HK-2 (cell line): ENCODE measurements around the gene CHAC1.
"Not testable (repeated sequence)": the region's sequence is repeated elsewhere in the genome, so short reads cannot be mapped to it uniquely, and the experiment has no call there.

Source experiments
- DNase-seq: peaks from one replicate; pipeline ENCODE4 v3.0.0-alpha.2; 2018; ENCODE audit not compliant: unreplicated experiment

CHAC1 gene

DNA sequence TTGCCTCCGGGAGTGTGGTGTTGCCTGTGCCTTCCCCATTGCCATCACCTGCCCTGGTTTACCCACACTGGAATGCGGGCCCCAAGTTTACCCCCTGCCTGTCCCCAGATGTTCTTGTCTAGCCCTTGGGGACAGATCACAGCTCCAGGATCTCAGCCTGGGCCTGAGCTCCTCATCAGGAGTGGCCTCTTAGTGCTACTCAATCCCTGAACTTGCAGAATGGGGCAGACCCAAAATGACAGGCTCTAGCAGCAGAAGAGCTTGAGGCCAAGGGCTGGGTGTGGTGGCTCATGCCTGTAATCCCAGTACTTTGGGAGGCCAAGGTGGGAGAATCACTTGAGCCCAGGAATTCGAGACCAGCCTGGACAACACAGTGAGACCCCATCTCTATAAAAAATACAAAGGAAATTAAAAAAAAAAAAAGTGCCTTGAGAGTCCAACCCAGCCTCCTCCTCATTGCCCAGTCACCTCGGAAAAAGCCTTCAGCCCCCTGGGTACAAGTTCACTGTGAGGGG, 3.8 kb downstream of the CHAC1 start:
- DNase-seq = no peak

DNA sequence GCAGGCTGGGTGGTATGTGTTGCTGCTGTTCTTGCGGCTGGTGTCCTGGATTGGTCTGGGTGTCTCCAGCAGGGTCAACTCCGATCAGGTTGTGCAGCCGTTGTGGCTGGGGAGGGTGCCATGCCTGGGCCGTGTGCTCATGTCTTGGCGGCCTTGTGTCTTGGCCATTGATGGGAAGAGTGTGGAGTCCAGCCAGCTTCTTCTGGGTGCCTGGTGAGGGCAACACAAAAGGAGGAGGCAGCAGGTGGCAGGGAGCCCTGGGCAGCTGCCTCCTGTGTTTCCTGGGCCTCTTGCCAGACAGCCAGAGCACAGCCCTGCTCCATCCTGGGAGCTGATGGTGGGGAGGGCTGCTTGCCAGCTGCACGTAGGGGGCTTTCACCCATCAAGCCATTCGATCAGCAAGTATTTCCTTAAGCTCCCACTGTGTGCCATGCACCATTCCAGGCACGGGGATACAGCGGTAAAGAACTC, 4.3 kb downstream of the CHAC1 start:
- DNase-seq = no peak

DNA sequence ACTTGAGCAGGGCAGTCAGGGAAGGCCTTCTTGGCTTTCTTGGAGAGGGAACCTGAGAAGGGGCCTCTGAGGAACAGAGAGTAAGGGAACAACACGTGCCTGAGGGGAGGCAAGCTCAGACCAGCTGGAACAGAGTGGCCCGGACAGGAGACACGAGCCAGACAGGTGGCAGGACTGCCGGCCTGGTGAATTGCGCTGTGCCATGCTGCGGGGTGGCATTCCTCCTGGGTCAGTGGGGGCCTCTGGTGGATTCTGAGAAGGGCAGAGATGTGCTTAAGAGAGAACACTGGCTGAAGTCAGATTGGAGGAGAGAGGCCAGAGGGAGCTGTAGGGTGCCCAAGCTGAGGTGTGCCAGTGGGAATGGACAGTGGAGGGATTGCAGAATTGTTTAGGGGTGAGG, 4.9 kb downstream of the CHAC1 start:
- no peak for DNase-seq

DNA sequence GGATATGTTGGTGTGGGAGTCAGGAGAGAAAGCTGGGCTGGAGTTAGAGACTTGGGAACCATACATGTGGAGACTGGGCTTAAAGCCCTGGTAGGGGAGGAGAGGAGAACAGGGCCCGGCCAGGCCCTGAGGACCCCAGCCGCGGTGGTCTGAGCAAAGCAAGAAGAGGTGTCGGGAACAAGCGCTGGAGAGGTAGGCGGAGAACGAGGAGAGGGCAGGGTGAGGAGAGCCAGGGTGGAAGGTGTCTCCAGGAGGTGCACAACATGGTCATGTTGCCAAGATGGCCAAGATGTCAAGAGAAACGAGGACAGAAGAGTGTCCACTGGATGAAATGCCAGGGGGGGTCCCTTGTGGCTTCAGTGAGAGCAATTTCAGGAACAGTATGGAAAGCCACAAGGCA, 5.5 kb downstream of the CHAC1 start:
- DNase-seq = no peak

DNA sequence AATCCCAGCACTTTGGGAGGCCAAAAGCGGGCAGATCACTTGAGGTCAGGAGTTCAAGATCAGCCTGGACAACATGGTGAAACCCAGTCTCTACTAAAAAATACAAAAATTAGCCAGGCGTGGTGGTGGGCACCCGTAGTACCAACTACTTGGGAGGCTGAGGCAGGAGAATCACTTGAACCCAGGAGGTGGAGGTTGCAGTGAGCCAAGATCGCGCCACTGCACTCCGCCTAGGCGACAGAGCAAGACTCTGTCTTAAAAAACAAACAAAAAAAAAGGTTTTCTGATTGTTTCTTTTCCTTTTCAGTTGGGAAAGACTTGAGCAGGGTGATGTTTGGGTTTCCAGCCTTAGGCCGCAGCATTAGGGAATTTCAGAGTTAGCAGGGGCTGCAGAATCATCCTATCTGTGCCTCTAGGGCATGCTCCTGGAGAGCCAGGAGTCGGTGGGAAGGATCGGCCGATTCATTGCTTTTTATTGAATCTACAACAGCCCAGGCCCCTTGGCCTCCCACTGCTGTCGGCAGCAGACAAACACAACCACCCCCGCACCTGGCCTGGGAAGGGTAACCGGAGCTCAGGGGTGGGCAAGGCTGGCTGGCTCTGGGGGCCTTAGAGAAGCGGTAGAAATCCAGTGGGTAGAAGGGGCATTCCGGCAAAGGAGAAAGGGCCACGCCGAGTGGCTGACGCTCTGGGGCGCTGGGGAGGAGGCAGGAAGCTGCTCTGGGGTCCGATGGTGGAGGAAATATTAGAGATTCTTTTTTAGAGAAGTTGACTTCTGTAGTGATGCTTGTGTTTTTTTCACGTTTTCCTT, 6.3 kb downstream of the CHAC1 start:
- DNase-seq = no peak

DNA sequence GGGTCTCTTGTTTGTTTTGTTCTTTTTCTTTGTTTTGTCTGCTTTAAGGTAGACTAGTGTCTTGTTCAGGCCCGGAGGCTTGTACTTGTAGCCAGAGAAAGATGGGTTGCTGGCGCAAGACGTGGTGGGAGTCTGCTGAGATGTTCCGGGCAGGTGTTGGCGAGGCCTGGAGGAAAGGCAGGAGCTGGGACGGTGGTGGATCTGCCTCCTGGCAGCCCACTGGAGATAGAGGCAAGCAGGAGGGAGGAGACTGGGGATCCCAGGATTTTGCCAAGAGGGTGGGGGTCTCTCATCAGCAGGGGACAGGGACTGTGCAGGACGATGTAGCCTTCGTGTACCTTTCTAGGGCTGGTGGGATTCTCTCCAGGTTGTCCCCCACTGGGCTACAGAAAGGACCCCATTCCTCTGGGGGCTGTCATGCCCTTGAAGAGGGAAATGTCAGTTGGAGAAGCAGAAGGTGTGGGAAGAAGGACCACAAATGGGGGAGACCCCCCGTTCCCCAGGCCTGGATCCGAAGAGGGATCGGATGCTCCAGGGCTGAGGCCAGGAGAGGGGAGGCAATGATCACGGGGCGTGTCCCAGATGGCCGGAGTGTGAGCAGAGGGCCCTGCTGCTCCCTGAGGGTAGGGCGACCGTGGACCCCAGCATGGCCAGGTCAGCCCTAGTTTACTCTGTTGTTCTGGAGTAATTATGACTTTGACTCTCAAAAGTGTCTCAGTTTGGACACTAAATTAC, 7.0 kb downstream of the CHAC1 start:
- no peak for DNase-seq

DNA sequence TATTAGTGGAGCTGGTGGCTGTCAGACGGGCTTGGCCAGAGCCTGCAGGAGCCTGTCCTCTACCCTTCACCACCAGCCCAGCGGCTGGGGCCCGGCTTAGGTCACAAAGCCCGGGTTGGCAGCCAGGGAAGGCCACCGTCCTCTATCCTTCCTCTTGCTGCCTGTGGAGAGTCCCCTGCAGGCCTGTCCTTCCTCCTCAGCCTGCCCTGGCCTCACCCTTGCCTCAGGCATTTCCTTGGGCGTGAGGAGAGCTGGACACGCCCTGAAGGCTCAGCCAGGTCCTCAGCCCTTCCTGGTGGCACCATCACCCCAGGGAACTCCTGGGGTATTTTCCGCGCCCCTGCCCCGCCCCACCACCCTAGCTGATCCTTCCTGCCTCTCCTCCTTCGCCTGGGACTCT, 7.7 kb downstream of the CHAC1 start:
- no peak for DNase-seq

DNA sequence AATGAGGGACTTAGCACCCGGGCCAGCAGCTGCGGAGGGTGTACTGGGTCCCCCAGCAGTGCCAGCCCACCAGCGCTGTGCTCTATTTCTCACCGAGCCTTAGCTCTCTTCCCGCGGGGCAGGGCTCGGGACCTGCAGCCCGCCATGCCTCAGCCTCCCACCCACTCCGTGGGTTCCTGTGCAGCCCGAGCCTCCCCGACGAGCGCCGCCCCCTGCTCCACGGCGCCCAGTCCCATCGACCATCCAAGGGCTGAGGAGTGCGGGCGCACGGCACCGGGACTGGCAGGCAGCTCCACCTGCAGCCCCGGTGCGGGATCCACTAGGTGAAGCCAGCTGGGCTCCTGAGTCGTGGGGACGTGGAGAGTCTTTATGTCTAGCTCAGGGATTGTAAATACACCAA, 8.5 kb downstream of the CHAC1 start:
- DNase-seq = not testable (repeated sequence)

DNA sequence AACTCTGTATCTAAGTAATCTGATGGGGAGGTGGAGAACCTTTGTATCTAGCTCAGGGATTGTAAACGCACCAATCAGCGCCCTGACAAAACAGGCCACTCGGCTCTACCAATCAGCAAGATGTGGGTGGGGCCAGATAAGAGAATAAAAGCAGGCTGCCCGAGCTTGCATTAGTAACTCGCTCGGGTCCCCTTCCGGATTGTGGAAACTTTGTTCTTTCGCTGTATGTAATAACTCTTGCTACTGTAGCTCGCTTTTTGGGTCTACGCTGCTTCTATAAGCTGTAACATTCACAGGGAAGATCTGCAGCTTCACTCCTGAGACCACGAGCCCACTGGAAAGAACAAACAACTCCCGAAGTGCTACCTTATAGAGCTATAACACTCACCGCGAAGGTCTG, 9.0 kb downstream of the CHAC1 start:
- not testable (repeated sequence) for DNase-seq

DNA sequence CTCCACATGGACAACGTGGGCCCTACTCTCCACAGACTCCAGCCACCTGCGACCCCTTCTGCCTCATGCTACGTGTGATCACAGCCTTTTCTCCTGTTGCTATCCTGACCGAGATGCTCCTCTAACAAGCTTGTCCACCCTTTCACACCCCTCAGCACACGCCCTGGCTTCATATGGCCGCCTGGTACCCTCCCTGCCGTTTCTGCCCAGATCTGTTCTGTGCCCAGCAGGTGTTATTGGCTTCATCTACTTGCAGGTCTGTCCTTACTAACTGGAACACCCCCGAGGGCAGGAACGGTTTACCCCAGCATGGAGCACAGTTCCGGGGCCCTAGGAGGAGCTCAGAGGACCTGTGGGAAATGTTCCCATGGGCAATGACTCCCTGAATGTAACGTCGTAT, 9.9 kb downstream of the CHAC1 start:
- no peak for DNase-seq

DNA sequence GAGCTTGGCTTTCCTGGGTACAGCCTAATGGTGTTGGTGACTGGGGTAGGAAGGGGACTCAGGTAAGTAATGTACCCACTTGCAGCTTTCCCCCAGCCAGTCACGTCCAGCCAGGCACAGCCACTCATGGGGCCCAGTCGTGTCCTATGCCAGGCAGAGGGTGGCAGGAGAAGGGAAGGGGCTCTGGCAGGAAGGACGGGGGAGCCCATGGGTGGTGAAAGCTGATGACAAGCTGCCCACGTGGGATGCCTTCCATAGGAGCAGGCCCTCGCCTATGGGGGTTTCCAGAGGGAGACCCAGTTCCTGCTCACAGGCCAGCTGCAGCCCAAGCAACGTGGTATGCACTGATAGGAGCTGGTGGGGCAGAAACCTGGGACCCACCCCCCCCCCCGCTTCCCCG, 10.7 kb downstream of the CHAC1 start:
- DNase-seq = no peak

DNA sequence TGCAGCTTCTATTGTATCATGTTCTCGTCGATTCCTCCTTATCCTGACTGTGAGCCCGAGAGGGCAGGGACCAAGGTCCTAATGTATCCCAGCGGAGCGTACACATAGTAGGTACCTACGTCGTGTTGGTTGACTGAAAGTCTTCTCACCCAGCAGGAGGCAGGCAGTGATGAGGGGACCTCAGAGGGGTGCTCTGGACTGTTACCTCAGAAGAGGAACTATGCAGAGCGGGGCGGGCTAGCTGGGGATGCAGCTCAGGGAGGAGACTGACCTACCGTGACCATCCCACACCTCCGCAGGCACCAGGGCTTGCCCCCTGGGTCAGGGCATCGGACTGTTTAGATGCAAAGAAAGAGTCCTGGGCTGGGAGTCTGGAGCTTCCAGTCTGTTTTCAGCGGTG, 11.4 kb downstream of the CHAC1 start:
- no peak for DNase-seq

DNA sequence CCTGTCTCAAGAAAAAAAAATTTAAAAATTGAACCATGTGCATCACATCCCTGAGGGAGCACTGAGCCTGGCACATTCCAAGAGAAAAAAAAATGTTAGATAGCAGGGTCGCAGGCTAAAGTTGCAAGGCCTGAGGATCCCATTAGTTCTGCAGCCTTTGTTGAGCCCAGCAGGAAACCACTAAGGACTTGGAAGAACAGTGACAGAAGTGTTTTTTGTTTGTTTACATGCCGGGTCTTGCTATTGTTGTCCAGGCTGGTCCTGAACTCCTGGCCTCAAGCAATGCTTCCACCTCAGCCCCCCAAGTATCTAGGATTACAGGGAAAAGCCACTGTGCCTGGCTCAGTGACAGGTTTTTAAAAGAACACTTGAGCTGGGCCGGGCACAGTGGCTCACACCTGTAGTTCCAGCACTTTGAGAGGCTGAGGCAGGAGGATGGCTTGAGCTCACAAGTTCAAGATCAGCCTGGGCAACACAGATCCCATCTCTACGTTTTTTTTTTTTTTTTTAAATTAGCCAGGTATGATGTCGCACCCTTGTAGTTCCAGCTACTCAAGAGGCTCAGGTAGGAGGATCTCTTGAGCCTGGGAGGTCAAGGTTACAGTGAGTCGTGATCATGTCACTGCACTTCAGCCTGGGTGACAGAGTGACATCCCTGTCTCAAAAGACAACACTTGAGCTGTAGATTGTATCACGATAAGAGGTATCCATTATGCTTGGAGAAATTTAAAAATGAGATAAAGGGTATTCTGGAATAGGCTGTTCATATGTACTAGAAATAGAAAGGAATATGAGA, 15.2 kb downstream of the CHAC1 start:
- no peak for DNase-seq

DNA sequence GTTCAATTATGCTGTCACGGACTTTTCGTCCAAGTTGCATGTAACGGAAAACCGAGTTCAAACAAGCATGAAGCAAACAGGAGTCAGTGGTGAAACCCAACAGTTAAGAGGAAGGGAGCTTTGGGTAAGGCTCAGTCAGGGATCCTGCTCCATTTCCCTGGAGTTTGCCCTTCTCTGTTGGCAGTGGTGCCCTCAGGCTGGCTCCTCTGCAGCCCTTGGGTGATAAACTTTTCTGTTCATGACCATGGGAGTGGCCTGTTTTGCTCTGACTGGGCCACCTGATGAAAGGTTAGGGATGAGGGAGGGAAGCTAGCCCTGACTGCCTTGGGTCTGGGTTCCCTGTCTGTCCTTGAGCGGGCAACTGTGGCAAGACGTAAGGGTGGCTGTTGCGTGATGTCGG, 16.1 kb downstream of the CHAC1 start:
- DNase-seq = no peak

DNA sequence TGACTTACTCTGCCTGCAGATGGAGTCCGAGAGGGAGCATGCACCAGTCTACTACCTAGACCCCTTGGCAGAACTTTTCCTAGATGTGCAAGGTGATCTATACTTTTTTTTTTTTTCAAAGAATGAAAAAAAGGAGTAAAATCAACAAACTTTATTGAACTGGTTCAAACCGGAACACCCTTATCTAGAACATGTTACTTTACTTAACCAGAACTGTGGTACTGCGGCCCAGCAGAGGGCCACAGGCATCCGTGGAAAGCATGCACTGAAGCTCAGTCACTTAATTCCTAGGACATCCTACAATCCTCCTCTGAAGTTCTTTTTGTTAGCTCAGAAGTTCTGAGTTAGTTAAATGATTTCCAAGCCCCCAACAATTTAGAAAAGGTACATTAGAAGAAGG, 21.6 kb downstream of the CHAC1 start:
- DNase-seq = no peak

DNA sequence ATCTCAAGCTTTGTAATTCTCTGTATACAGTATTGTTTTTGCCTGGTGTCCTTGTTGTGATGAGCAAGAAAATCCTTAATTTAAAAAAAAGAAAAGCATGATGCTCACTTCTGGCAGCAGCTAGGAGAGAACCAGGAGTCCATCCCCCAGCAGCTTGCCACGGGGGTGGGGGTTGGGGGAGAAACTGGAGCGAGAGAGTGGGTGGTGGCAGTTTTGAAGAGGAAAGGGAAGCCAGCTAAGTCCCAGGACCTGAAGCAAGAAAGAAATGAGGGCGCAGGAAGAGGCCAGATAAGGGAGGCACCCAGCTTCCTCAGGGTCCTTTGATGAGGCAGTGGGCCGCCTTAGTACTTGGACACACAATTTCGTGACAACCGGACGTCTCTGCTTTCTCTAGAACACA, 23.5 kb downstream of the CHAC1 start:
- DNase-seq = no peak

DNA sequence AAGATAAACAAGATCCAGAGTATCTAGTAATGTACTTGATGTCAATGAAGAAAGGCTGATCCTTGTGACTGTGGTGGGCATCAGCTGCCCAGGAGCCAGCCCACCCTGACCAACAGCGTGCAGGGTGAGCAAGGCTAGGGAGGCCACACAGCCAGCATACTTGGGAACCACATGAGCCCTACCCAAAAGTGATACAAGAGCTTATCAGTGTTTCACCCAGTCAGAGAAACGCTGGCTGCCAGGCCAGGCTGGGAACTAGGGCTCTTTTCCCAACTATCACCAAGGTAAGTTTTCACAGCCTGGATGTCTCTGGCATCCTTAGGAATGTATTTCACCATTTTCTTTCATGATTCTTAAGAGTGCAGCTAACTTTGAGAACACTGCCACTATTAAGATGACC, 24.9 kb downstream of the CHAC1 start:
- no peak for DNase-seq

DNA sequence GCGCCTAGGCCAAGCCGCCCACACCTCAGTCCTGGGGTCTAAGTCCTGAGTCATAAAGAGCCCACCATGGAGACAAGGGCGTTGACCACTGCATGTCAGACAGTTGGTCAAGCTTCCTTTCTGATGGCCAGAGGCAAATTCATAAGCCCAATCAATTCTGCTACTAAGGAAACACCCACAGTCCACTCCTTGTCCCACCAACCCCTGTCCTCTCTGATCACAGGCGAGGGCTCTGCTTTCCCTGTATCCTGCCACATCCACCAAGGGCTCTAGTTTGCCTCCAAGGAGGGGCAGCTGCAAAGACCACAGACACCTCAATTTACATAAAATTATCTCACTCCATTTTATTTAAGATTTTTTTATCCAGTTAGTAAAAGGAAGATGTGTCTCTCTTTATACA, 25.3 kb downstream of the CHAC1 start:
- no peak for DNase-seq

DNA sequence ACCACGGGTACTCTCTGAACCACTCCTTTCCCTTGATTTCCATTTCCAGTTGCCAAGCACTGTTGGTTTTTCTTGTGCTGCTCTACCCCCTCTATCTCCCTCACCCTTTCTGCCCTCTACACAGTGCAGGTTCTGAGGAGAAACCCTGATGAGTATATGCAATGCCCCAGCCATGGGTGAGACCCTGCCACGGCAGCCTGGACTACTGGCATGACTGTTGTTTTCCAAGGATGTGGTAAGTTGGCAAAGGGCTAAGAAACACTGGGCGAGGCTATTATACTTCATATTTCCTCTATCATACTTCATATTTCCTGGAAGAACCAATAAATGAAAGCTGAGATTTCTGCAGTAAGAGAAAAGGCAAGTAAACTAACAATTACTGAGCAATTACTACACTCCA, 27.9 kb downstream of the CHAC1 start:
- no peak for DNase-seq

DNA sequence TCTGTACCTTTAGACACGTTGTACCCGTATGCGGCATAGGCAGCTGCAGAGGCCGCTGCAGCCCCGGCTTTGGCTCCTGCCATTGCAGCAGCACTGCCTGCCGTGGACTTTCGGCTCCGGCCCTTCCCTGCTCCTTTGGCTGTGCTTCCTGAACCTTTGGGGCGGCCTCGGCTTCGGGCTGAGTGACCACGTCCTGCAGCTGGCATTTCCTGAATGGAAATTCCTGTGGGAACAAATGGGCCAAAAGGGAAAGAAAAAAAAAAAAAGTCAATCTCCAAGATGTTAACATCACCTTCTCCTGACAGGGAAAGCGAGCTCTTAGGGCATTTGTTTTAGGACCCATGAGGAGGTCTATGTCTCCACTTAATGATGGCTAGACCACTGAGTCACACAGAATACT, 29.6 kb downstream of the CHAC1 start:
- no peak for DNase-seq

DNA sequence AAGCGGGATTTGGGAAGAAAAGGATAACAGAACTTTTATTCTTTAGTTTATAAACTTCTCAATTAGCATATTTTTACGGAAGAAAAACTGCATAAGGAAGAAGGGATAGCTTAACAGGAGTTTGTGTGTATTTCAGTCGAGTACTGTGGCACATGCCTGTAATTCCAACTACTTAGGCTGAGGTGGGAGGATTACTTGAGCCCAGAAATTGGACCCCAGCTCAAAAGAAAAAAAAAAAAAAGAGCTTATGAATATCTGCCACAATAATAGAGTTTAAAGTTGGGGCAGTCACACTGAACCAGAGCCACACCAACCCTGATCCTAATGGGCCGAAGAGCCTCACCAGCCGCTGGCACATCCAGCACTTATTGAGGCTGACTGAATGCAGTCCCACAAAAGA, 31.1 kb downstream of the CHAC1 start:
- DNase-seq = no peak

DNA sequence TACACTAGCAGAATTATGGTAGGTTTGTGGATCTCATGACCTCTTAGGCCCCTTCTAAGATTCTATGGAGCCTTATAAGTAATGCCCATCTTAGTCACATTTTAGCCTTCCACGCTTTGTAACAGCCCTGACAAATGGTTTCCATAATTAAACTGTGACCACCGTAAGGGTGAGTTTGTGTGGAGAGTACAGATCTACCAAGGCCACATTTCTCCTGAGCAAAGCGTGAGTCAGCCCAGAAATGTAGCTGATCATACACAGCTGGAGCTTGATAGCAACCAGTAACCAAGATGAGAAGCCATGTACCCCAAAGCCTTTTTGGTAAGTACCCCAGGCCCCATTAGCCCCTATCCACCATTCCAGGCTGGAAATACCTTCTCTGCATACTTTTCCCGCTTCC, 31.7 kb downstream of the CHAC1 start:
- DNase-seq = no peak
